GM18868 (cell line): Measurements from ENCODE around the gene CTSO.
"Not testable (repeated sequence)": the region's sequence is repeated elsewhere in the genome, so short reads cannot be mapped to it uniquely, and the experiment has no call there.

ENCODE experiments used
- ATAC-seq: cut with Tn5 transposase; IDR thresholded peaks from one replicate; pipeline ENCODE4 v1.9.1; 2021; ENCODE audit warnings: mild to moderate bottlenecking, moderate library complexity; ENCODE audit not compliant: unreplicated experiment

The CTSO gene

GRCh38 chr4:155956461-155956860 lies 2.8 kb upstream of the CTSO start:
- ATAC-seq = no peak

GRCh38 chr4:155954939-155955338 lies 1.3 kb upstream of the CTSO start:
- ATAC-seq = no peak

GRCh38 chr4:155954118-155954685 lies 536 bp upstream of the CTSO start:
- no peak for ATAC-seq

GRCh38 chr4:155952501-155952901 lies 1.2 kb downstream of the CTSO start:
- ATAC-seq = no peak

GRCh38 chr4:155950461-155950860 lies 3.2 kb downstream of the CTSO start:
- ATAC-seq = no peak

GRCh38 chr4:155948541-155948940 lies 5.1 kb downstream of the CTSO start:
- ATAC-seq = no peak

- ATAC-seq = no peak
These were observed 7.2 kb downstream of the CTSO start for GRCh38 chr4:155946486-155946885.

GRCh38 chr4:155944516-155944915 lies 9.2 kb downstream of the CTSO start:
- ATAC-seq = no peak

GRCh38 chr4:155943605-155944291 lies 9.9 kb downstream of the CTSO start:
- ATAC-seq = no peak

GRCh38 chr4:155941820-155942219 lies 11.8 kb downstream of the CTSO start:
- ATAC-seq = no peak

- no peak for ATAC-seq
These were observed 12.4 kb downstream of the CTSO start for GRCh38 chr4:155941085-155941790.

- ATAC-seq = no peak
These were observed 18.2 kb downstream of the CTSO start for GRCh38 chr4:155935389-155935986.

GRCh38 chr4:155934634-155935033 lies 19.0 kb downstream of the CTSO start:
- not testable (repeated sequence) for ATAC-seq

- ATAC-seq = no peak
These were observed 22.0 kb downstream of the CTSO start for GRCh38 chr4:155931634-155932033.

- ATAC-seq = no peak
These were observed 23.3 kb downstream of the CTSO start for GRCh38 chr4:155930330-155930729.

GRCh38 chr4:155929833-155930232 lies 23.8 kb downstream of the CTSO start:
- ATAC-seq = no peak

GRCh38 chr4:155924637-155925036 lies 29.0 kb downstream of the CTSO start:
- no peak for ATAC-seq

- ATAC-seq = no peak
These were observed 32.1 kb downstream of the CTSO start for GRCh38 chr4:155921597-155921996.

- ATAC-seq = no peak
These were observed 38.9 kb downstream of the CTSO start for GRCh38 chr4:155914782-155915181.

- no peak for ATAC-seq
These were observed 41.8 kb downstream of the CTSO start for GRCh38 chr4:155911905-155912304.

GRCh38 chr4:155909615-155910226 lies 43.9 kb downstream of the CTSO start:
- no peak for ATAC-seq
